Ascending aorta (tissue), 2 donors: ENCODE results near the gene UBR3. TPM values are rescaled to one million over a fixed set of nuclear protein-coding genes. Genes with fewer than 3 reads are reported as not detected.
"Not testable (repeated sequence)": the region's sequence is repeated elsewhere in the genome, so short reads cannot be mapped to it uniquely, and the experiment has no call there.

Source experiments
- DNase-seq, 2 donors: peaks; one replicate each; pipeline ENCODE4 v3.0.0-alpha.2; 2019; ENCODE audit warnings: low spot score in 2 of 2
- H3K27ac ChIP-seq, 2 donors: fragments of 200-600 bp; sonication (generic); one replicate each; pipeline ENCODE4 v1.5.1; 2016 to 2017; ENCODE audit warnings: mild to moderate bottlenecking in 1 of 2
- H3K27me3 ChIP-seq: fragments of 200-600 bp; sonication (generic); one replicate; pipeline ENCODE4 v1.5.1; 2017
- H3K36me3 ChIP-seq, 2 donors: fragments of 200-600 bp; sonication (generic); one replicate each; pipeline ENCODE4 v1.5.1; 2016
- H3K4me1 ChIP-seq, 2 donors: fragments of 200-600 bp; sonication (generic); one replicate each; pipeline ENCODE4 v1.5.1; 2016 to 2017; ENCODE audit warnings: mild to moderate bottlenecking in 1 of 2
- H3K4me3 ChIP-seq, 2 donors: fragments of 200-600 bp; sonication (generic); one replicate each; pipeline ENCODE4 v1.5.1; 2016 to 2017; ENCODE audit warnings: mild to moderate bottlenecking in 1 of 2
- H3K9me3 ChIP-seq, 2 donors: fragments of 200-600 bp; sonication (generic); one replicate each; pipeline ENCODE4 v1.5.1; 2016
- intact Hi-C: fragments of 100-400 bp; cut with DNase I; formaldehyde crosslinking; loops from one replicate; pipeline ENCODE4 v1.15.1; 2023
- total RNA-seq: library from RNA; depleted of rRNA; stranded (reverse); fragments of >200 nt; gene quantifications from one replicate; pipeline ENCODE4 v1.1.0, GENCODE V29; 2016
- TF ChIP-seq, protein P1 (sequence below), 3 experiments: fragments of 200-600 bp in 2 of 3; fragments of 450-650 bp in 1 of 3; sonication (generic) in 2 of 3; IDR thresholded peaks; one replicate each; pipeline ENCODE4 v1.5.1; 2016 to 2019; ENCODE audit warnings: antibody characterized with exemption in 3 of 3, mild to moderate bottlenecking in 1 of 3, moderate library complexity in 1 of 3

Gene UBR3
- total RNA-seq, 1 donor from 2014 or later, result 37.7 TPM

DNA sequence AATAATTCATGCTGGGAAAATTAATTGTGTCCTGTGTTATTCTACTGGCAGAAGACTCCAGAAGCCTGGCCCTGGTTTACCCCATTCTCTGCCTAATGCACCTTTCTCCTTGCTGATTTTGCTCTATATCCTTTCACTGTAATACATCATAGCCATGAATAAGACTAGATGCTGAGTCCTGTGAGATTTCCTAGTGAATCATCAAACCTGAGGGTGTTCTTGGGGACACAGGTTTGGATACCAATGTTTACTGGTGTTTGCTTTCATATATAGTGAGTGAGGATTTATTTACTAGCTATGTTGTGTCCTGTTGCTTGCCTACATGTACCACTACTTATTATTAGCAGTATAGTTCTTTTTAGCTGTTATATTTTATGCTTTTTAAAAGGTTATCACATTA lies 9.0 kb upstream of the UBR3 start:
- Histone ChIP-seq H3K36me3 (peaks cover 15 to 43% of the 10 kb centered on the region in 2 donors), H3K27ac (no peak overlapping the region), H3K9me3 (no peaks in the 10 kb centered on the region), H3K4me3 (no peak overlapping the region), H3K27me3 (no peaks in the 10 kb centered on the region), H3K4me1 (peaks cover 0 to 21% of the 10 kb centered on the region in 2 donors)
- intact Hi-C loops, result no loop called here
- TF ChIP-seq, protein P1, sequence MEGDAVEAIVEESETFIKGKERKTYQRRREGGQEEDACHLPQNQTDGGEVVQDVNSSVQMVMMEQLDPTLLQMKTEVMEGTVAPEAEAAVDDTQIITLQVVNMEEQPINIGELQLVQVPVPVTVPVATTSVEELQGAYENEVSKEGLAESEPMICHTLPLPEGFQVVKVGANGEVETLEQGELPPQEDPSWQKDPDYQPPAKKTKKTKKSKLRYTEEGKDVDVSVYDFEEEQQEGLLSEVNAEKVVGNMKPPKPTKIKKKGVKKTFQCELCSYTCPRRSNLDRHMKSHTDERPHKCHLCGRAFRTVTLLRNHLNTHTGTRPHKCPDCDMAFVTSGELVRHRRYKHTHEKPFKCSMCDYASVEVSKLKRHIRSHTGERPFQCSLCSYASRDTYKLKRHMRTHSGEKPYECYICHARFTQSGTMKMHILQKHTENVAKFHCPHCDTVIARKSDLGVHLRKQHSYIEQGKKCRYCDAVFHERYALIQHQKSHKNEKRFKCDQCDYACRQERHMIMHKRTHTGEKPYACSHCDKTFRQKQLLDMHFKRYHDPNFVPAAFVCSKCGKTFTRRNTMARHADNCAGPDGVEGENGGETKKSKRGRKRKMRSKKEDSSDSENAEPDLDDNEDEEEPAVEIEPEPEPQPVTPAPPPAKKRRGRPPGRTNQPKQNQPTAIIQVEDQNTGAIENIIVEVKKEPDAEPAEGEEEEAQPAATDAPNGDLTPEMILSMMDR (IDR thresholded peaks at IDR 0.05), result no peak
- DNase-seq, result no peak

DNA sequence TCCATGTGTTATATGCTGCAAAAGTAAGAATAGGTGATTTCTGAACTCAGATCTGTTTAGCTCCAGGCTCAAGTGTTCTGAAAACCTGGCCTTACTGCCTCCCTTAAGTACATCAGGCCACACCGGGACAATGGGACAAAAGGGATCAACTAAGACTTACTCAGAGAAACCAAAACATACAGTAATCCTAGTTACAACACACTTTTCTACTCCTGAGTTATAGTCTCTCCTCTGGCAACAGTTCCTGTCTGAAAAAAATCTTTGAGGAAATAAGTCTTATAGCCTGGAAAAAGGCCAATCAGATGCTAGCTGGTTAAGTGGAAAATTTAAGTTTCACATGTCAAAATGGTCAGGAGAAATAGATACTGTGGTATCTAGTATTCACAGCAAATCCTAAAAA lies 8.1 kb upstream of the UBR3 start:
- intact Hi-C loops, result no loop called here
- no peak overlapping the region for H3K4me3 ChIP-seq
- H3K27me3 ChIP-seq, result no peaks in the 10 kb centered on the region
- H3K36me3 ChIP-seq, result peaks cover 12 to 34% of the 10 kb centered on the region in 2 donors
- TF ChIP-seq, protein P1 (IDR thresholded peaks at IDR 0.05), result no peak
- no peak for DNase-seq
- peaks cover 0 to 24% of the 10 kb centered on the region in 2 donors for H3K4me1 ChIP-seq
- H3K9me3 ChIP-seq, result no peaks in the 10 kb centered on the region
- peak overlapping the region; percentile 11 to 17 for H3K27ac ChIP-seq

DNA sequence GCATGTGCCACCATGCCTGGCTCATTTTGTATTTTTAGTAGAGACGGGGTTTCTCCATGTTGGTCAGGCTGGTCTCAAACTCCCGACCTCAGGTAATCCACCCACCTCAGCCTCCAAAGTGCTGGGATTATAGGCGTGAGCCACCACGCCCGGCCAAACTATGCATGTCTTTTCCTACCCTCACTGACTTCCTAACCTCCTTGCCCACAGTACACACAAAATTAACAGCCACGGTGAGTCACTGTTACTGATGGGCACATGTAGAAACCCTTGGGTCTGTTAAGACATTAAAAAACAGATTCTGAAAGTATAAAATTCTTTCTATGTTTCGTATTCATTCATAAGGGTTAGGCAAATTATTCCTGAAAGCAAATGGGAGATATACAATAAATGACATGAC lies 7.2 kb upstream of the UBR3 start:
- H3K27me3 ChIP-seq, DNase-seq, H3K4me3 ChIP-seq, H3K9me3 ChIP-seq, intact Hi-C loops: not testable (repeated sequence)
- peaks cover 0 to 25% of the 10 kb centered on the region in 2 donors for H3K4me1 ChIP-seq
- H3K36me3 ChIP-seq, result peaks cover 4 to 27% of the 10 kb centered on the region in 2 donors
- H3K27ac ChIP-seq, result peak overlapping the region; percentile 37 to 44

DNA sequence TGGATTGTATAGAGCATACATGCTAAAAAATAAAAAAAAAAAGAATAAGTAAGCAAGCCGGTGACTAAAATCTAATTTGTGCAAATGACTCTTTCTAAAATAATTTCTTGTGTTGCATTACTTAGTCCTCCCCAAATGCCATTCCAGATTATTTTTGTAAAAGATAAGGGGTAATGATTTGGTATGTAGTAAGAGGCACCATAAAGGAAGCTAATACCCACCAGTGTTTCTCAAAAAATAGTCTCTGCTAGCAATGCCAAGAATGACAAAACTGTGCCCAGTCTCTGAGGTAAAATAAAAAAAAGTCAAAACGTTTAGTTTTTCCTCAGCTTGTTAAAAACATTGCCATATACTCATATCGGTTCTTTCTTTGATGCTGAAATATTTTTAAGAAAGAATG lies 5.2 kb upstream of the UBR3 start:
- Histone ChIP-seq H3K4me1 (peaks cover 0 to 31% of the 10 kb centered on the region in 2 donors), H3K27me3 (no peaks in the 10 kb centered on the region), H3K36me3 (peaks cover 0 to 9% of the 10 kb centered on the region in 2 donors), H3K4me3 (peak overlapping the region in 1 of 2 donors; percentile 44), H3K27ac (peak overlapping the region; percentile 42 to 63), H3K9me3 (no peaks in the 10 kb centered on the region)
- TF ChIP-seq, protein P1 (IDR thresholded peaks at IDR 0.05), result no peak
- no peak for DNase-seq
- intact Hi-C loops, result no loop called here

DNA sequence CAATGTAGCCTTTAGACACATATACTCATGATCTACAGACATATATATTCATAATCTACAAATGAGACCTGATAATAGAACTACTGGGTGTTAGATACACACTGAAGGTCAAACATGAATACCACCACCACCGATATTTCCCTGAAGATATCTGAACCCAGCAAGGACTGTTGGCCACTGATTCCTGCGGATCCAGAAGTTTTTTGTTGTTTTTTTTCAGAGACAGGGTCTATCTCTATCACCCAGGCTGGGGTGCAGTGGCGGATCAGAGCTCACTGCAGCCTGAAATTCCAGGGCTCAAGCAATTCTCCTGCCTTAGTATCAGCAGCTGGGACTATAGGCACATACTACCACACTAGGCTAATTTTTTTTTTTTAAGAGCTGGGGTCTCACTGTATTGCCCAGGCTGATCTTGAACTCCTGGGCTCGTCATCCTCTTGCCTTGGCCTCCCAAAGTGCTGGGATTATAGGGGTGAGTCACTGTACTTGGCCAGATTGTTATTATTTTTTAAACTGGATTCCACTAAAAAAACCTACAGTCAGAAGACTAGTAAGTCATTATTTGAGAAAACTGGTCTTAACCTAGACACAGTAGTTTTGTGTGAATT lies 4.4 kb upstream of the UBR3 start:
- Histone ChIP-seq H3K36me3 (peaks cover 0 to under 1% of the 10 kb centered on the region in 2 donors), H3K27ac (peak overlapping the region; percentile 42 to 63), H3K4me1 (peaks cover 0 to 32% of the 10 kb centered on the region in 2 donors), H3K9me3 (no peaks in the 10 kb centered on the region), H3K27me3 (no peaks in the 10 kb centered on the region), H3K4me3 (peak overlapping the region; percentile 70 to 81)
- intact Hi-C loops, result no loop called here
- no peak for DNase-seq
- TF ChIP-seq, protein P1 (IDR thresholded peaks at IDR 0.05), result no peak

DNA sequence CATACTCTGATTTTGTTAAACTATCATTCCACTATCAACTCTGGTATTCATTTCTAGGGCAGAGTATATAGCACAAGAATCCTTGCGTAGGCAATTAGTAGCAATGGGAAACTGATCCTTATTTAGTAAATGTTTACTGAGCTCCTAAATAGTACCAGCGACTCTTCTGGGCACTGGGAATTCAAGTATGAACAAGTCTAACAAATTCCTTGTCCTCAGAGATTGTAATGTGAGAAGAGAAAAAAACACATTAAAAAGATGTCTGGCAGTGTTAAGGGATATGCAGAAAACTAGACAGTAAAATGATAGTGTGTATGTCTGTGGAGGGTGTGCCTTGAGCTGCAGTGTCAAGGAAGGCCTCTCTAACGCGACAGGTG lies 3.3 kb upstream of the UBR3 start:
- H3K4me1 ChIP-seq, result peaks cover 0 to 32% of the 10 kb centered on the region in 2 donors
- H3K36me3 ChIP-seq, result no peaks in the 10 kb centered on the region
- no peak for DNase-seq
- peak overlapping the region; percentile 85 to 86 for H3K27ac ChIP-seq
- H3K4me3 ChIP-seq, result peak overlapping the region; percentile 70 to 81
- no peaks in the 10 kb centered on the region for H3K9me3 ChIP-seq
- intact Hi-C loops, result loop anchor here (1.0 to 2.0 kb wide), 4 partner anchors 16 to 105 kb away; no protein-coding TSS in a partner anchor
- H3K27me3 ChIP-seq, result no peaks in the 10 kb centered on the region
- TF ChIP-seq, protein P1 (IDR thresholded peaks at IDR 0.05), result no peak
